Measurements from ENCODE around the gene CATSPERZ. TPM values are rescaled to one million over a fixed set of nuclear protein-coding genes. Genes with fewer than 3 reads are reported as not detected.

The CATSPERZ gene
- total and polyA plus RNA-seq, 2 donors (not counting 3 experiments of a cell fraction or from before 2014, with no cell fraction given) = 0.11 TPM; not detected in 1

DNA sequence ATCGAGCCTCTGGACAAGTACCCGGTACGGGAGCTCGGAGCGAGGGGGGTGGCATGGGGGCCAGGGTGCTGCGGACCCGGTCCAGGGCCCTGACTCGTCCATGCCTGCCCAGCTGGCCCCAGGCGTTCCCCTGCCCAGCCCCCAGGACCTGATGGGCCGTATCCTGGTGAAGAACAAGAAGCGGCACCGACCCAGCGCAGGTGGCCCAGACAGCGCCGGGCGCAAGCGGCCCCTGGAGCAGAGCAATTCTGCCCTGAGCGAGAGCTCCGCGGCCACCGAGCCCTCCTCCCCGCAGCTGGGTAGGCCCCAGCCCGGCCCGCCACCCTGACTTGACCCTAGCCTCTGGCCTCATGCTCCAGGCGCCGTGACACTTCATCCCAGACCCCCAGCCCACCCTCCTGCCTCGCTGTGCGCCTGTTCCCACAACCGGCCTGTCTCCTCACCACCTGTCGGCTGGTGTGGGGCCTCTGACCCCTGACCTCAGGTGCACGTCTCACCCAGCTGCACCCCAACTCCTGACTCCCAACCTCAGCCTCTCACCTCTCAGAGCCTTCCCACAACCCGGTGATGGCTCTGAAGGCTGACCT is 41.1 kb upstream of the CATSPERZ start:
- ChIA-PET POLR2A (no interaction called here), CTCF (interaction anchor here (0.7 to 0.9 kb wide), 4 partner anchors 9 to 55 kb away, joined by 3 read pairs; partner anchors contain the start of gene CATSPERZ)
- intact Hi-C loops (cut with micrococcal nuclease) (no loop called here), dilution Hi-C loops (cut with MboI; ENCODE audit: extremely low pct_ligation_motif_present, low sequenced_read_pairs) (no loop called here)
- H3K9me1 ChIP-seq (replicated peaks; ENCODE audit: control insufficient read depth, extremely low read depth, insufficient read depth, low read length) = no peaks in the 10 kb centered on the region
- H3K9ac ChIP-seq (replicated peaks; ENCODE audit: extremely low read depth, insufficient read depth, low read length) = no peak overlapping the region
- H2AFZ ChIP-seq (ENCODE audit: low read depth, low read length) = no peak overlapping the region
- DNase-seq (ENCODE audit: low read depth, low spot score) (no peak), FAIRE-seq (no peak)
- H3K27ac ChIP-seq (ENCODE audit: insufficient read depth, low read depth, low read length) = no peak overlapping the region
- H3K79me2 ChIP-seq (ENCODE audit: control insufficient read depth, insufficient read depth, low read length) = peaks cover 8% of the 10 kb centered on the region
- no peaks in the 10 kb centered on the region for H3K27me3 ChIP-seq (ENCODE audit: control insufficient read depth in 2 of 2, insufficient read depth in 2 of 2, low read length in 2 of 2)
- H3K4me3 ChIP-seq (replicated peaks in 1 of 3; ENCODE audit: insufficient read depth in 1 of 3, low read depth in 1 of 3, low read length in 3 of 3) = no peak overlapping the region
- H3K36me3 ChIP-seq (ENCODE audit: control insufficient read depth in 2 of 2, extremely low read depth in 1 of 2, insufficient read depth in 2 of 2, low read length in 2 of 2) = peaks cover 18 to 44% of the 10 kb centered on the region in 2 experiments
- H3K4me1 ChIP-seq (ENCODE audit: control insufficient read depth, extremely low read depth, insufficient read depth, low read length) = peaks cover 15% of the 10 kb centered on the region
- BruUV-seq (replicated peaks) = no TSS peak
- no peak overlapping the region for H3K4me2 ChIP-seq (ENCODE audit: insufficient read depth, low read length)
- H4K20me1 ChIP-seq (replicated peaks; ENCODE audit: control insufficient read depth, extremely low read depth, insufficient read depth, low read length) = no peaks in the 10 kb centered on the region
- TF ChIP-seq JUN (IDR thresholded peaks at IDR 0.05; ENCODE audit: borderline replicate concordance, insufficient read depth, insufficient read length, low read depth) (no peak), CTCF (IDR thresholded peaks at IDR 0.05; ENCODE audit: extremely low read depth in 1 of 2, insufficient read depth in 1 of 2, low read depth in 1 of 2, low read length in 2 of 2) (no peak), POLR2A (IDR thresholded peaks at IDR 0.05; ENCODE audit: low read depth, low read length) (no peak), EZH2 (IDR thresholded peaks at IDR 0.05; ENCODE audit: borderline replicate concordance, low read depth, low read length, severe bottlenecking) (no peak), MAX (IDR thresholded peaks at IDR 0.05; ENCODE audit: insufficient read depth, insufficient read length) (no peak), FOS (IDR thresholded peaks at IDR 0.05; ENCODE audit: borderline replicate concordance, insufficient read depth, low read length) (no peak)
- H3K9me3 ChIP-seq (replicated peaks; ENCODE audit: control insufficient read depth, insufficient read depth, low read length) = no peaks in the 10 kb centered on the region

All from endothelial cell of umbilical vein (primary cell).